ENCODE data around the gene SHMT1. TPM values are rescaled to one million over a fixed set of nuclear protein-coding genes. Genes with fewer than 3 reads are reported as not detected.

The SHMT1 gene
- total and polyA plus RNA-seq, 2 donors: 16.1 to 34.2 TPM

DNA sequence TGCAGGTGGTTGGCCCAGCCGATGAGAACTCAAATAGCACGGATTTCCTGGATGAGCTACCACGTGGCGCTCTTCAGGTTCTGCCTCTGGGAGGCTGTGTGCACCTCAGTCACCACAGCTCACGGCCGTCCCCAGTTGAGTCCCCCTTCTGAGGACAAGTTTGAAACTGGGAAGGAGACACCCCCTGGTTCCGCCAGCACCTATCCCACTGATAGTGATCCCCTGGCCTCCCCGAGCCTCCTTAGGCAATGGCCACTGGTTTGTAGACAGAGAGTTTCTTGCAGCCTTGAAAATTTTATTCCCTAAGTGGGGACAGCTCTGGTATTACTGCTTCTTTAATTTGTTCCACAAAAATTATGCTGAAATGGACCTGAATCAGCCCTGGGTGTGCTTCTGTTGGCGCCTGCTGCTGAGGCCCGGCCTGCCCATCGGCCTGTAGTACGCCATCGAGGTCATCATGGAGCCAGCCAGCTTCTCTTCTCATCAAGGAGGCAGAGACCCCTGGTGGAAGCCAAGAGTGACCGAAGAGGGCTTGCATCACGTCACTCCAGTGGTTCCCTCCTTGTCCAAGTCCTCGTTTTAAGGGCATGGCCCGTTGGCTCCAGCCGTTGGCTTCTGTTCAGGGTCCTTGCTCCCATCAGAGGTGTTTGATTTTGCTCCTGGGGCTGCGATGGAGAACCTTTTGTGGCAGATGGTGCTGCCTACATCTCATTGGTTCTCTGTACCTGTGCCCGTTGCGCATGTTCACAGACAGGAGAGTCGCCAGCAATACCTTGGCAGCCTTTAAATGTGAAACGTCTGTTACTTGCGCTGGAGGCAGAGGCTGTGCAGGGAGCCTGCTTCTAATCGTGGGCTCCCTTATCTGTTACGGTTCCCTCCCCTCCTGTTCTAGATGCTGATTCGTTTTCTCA is 39.0 kb downstream of the SHMT1 start:
- DNase-seq (ENCODE audit: low read depth in 6 of 9, low spot score in 9 of 9): no peak
- 98% methylated on average over 27 of the region's 27 CpGs for WGBS
- no peak overlapping the region for H3K4me3 ChIP-seq (ENCODE audit: low read length in 2 of 2)
- no peaks in the 10 kb centered on the region for H3K27me3 ChIP-seq (ENCODE audit: control insufficient read depth in 2 of 2, insufficient read depth in 1 of 2, low read length in 1 of 2)
- peaks cover 62 to 66% of the 10 kb centered on the region in 2 donors for H3K36me3 ChIP-seq (ENCODE audit: control insufficient read depth in 2 of 2, insufficient read depth in 2 of 2, low read length in 1 of 2)
- H3K4me1 ChIP-seq (ENCODE audit: control insufficient read depth in 2 of 2, insufficient read depth in 2 of 2, low read length in 2 of 2): peaks cover 3 to 4% of the 10 kb centered on the region in 2 donors
- no peak overlapping the region for H3K27ac ChIP-seq (ENCODE audit: low read depth in 1 of 2, low read length in 1 of 2)
- H3K9me3 ChIP-seq (ENCODE audit: control insufficient read depth in 2 of 2, insufficient read depth in 1 of 2, low read length in 1 of 2): no peaks in the 10 kb centered on the region

DNA sequence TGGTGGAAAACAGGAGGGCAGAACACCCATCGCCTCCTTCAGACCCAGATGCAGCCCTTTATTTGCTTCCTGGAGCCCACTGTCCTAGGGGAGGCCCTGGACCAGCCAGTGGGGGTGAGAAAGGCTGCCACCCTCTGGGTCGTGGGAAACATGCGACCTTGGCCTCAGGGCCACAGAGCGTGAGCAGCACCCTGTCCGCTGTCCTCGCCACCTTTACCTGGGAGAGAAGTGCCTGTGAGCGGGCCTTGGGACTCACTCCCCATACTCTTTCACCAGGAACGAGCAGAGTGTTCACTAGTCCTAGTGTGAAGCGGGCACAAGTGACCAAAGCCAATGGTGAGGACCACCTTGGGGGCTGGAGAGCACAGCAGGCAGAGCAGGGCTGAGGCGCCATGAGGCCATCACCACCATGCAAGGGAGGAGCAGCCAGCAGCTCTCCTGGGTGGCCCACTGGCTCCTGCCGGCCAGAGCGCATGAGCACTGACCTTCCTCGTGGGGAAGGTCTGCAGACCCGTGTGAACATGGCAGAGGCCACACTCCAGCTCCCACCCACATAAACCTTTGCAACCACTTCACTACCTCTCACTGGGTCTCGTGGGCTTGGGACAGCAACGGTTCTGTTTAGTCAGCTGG is 39.7 kb downstream of the SHMT1 start:
- peaks cover 61 to 64% of the 10 kb centered on the region in 2 donors for H3K36me3 ChIP-seq (ENCODE audit: control insufficient read depth in 2 of 2, insufficient read depth in 2 of 2, low read length in 1 of 2)
- H3K27me3 ChIP-seq (ENCODE audit: control insufficient read depth in 2 of 2, insufficient read depth in 1 of 2, low read length in 1 of 2): no peaks in the 10 kb centered on the region
- H3K9me3 ChIP-seq (ENCODE audit: control insufficient read depth in 2 of 2, insufficient read depth in 1 of 2, low read length in 1 of 2): no peaks in the 10 kb centered on the region
- 98% methylated on average over 16 of the region's 16 CpGs for WGBS
- H3K4me1 ChIP-seq (ENCODE audit: control insufficient read depth in 2 of 2, insufficient read depth in 2 of 2, low read length in 2 of 2): peaks cover 4 to 6% of the 10 kb centered on the region in 2 donors
- no peak overlapping the region for H3K27ac ChIP-seq (ENCODE audit: low read depth in 1 of 2, low read length in 1 of 2)
- DNase-seq (ENCODE audit: low read depth in 6 of 9, low spot score in 9 of 9): no peak
- H3K4me3 ChIP-seq (ENCODE audit: low read length in 2 of 2): no peak overlapping the region

DNA sequence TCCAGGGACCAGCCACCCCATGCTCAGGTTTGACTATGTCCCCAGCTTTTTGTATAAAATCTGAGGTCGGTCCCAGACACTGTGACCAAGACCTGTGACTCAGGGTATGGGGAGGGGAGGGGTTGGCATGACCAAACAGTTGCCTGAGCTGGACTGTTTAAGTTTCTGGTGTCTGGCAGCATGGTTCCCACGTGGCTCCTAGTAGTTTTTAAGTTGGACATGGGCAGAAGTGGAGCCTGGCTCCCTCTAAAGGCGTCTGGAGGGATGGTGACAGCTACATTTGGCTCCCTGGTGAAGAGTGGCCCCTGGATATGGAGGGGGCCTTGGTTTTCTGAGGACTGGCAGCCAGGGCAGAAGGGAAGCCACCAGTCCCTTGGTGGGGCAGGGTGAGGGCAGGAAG is 40.3 kb downstream of the SHMT1 start:
- H3K4me3 ChIP-seq (ENCODE audit: low read length in 2 of 2): no peak overlapping the region
- no peak for DNase-seq (ENCODE audit: low read depth in 6 of 9, low spot score in 9 of 9)
- peaks cover 57 to 61% of the 10 kb centered on the region in 2 donors for H3K36me3 ChIP-seq (ENCODE audit: control insufficient read depth in 2 of 2, insufficient read depth in 2 of 2, low read length in 1 of 2)
- H3K9me3 ChIP-seq (ENCODE audit: control insufficient read depth in 2 of 2, insufficient read depth in 1 of 2, low read length in 1 of 2): no peaks in the 10 kb centered on the region
- H3K27me3 ChIP-seq (ENCODE audit: control insufficient read depth in 2 of 2, insufficient read depth in 1 of 2, low read length in 1 of 2): no peaks in the 10 kb centered on the region
- 86% methylated on average over 3 of the region's 3 CpGs for WGBS
- H3K4me1 ChIP-seq (ENCODE audit: control insufficient read depth in 2 of 2, insufficient read depth in 2 of 2, low read length in 2 of 2): peaks cover 4 to 9% of the 10 kb centered on the region in 2 donors
- no peak overlapping the region for H3K27ac ChIP-seq (ENCODE audit: low read depth in 1 of 2, low read length in 1 of 2)

DNA sequence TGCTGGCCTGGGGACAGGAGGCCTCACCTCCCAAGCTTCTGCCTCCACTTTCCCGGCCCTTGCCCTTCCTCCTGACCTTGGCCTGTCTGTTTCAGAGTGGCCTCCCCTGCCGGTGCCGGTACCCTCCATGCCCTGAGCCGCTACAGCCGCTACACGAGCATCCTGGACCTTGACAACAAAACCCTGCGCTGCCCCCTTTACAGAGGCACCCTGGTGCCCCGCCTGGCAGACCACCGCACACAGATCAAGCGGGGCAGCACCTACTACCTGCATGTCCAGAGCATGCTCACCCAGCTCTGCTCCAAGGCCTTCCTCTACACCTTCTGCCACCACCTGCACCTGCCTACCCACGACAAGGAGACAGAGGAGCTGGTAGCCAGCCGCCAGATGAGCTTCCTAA is 40.8 kb downstream of the SHMT1 start:
- H3K4me3 ChIP-seq (ENCODE audit: low read length in 2 of 2): no peak overlapping the region
- H3K27me3 ChIP-seq (ENCODE audit: control insufficient read depth in 2 of 2, insufficient read depth in 1 of 2, low read length in 1 of 2): no peaks in the 10 kb centered on the region
- 98% methylated on average over 12 of the region's 12 CpGs for WGBS
- no peak overlapping the region for H3K27ac ChIP-seq (ENCODE audit: low read depth in 1 of 2, low read length in 1 of 2)
- no peak for DNase-seq (ENCODE audit: low read depth in 6 of 9, low spot score in 9 of 9)
- peaks cover 56 to 57% of the 10 kb centered on the region in 2 donors for H3K36me3 ChIP-seq (ENCODE audit: control insufficient read depth in 2 of 2, insufficient read depth in 2 of 2, low read length in 1 of 2)
- H3K4me1 ChIP-seq (ENCODE audit: control insufficient read depth in 2 of 2, insufficient read depth in 2 of 2, low read length in 2 of 2): peaks cover 4 to 14% of the 10 kb centered on the region in 2 donors
- no peaks in the 10 kb centered on the region for H3K9me3 ChIP-seq (ENCODE audit: control insufficient read depth in 2 of 2, insufficient read depth in 1 of 2, low read length in 1 of 2)

DNA sequence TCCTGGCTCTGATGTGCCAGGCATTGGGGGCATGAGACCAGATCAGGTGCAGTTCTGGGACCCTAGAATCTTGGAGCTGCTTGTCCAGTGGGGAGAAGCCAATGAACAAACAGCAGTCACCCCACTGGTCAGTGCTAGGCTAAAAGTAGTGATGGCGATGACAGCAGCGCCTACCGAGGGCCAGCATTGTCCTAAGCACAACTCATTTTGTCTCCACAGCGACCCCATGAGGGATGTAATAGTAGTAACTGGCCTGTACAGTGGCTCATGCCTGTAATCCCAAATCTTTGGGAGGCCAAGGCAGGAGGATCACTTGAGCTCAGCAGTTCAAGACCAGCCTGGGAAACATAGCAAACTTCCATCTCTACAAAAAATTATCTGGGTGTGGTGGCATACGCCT is 42.0 kb downstream of the SHMT1 start:
- 87% methylated on average over 5 of the region's 5 CpGs for WGBS
- DNase-seq (ENCODE audit: low read depth in 6 of 9, low spot score in 9 of 9): no peak
- Histone ChIP-seq H3K9me3 (ENCODE audit: control insufficient read depth in 2 of 2, insufficient read depth in 1 of 2, low read length in 1 of 2) (no peaks in the 10 kb centered on the region), H3K27me3 (ENCODE audit: control insufficient read depth in 2 of 2, insufficient read depth in 1 of 2, low read length in 1 of 2) (no peaks in the 10 kb centered on the region), H3K4me3 (ENCODE audit: low read length in 2 of 2) (no peak overlapping the region), H3K36me3 (ENCODE audit: control insufficient read depth in 2 of 2, insufficient read depth in 2 of 2, low read length in 1 of 2) (peaks cover 51 to 52% of the 10 kb centered on the region in 2 donors), H3K27ac (ENCODE audit: low read depth in 1 of 2, low read length in 1 of 2) (no peak overlapping the region), H3K4me1 (ENCODE audit: control insufficient read depth in 2 of 2, insufficient read depth in 2 of 2, low read length in 2 of 2) (peaks cover 7 to 25% of the 10 kb centered on the region in 2 donors)

DNA sequence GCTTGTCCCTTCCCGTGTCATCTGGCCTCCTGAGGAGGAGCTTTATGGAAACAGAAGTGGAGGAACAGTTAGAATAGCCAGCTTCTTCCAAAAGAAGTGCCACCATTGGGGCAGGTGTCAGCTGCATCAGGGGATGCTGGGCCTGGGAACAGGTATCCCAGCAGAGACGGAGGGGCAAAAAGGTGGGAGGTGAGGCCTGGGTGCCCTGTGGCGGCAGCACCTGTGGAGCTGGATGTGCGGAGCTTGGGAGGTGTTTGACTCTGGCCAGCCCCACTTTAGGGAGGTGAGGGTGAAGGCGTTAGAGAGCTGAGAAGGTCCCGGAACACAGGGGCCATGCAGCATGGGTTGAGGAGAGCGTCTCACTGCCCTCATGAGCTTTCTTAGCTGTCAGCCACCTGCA is 43.0 kb downstream of the SHMT1 start:
- H3K4me1 ChIP-seq (ENCODE audit: control insufficient read depth in 2 of 2, insufficient read depth in 2 of 2, low read length in 2 of 2): peaks cover 11 to 35% of the 10 kb centered on the region in 2 donors

DNA sequence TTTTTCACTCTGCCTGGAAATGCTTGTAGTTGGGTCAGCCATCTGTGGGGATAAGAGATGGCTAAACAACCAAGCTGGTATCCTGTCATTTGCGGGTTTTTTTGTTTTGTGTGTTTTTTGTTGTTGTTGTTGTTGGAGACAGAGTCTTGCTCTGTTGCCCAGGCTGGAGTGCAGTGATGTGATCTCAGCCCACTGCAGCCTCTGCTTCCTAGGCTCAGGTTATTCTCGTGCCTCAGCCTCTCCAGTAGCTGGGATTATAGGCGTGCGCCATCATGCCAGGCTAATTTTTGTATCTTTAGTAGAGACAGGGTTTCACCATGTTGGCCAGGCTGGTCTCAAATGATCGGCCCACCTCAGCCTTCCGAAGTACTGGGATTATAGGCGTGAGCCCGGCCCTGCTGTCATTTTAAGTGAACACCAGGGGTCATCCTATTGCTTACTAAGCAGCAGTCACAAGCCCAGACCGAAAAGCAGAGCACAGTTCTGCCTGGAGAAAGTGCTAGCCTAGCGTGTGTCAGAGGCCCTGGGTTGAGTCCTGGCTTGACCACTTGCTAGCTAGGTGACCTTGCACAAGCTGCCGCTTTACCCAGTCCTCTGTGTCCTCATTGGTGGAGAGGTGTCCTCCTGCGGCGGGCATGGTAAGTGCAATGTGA is 43.6 kb downstream of the SHMT1 start:
- H3K4me3 ChIP-seq (ENCODE audit: low read length in 2 of 2): no peak overlapping the region
- H3K4me1 ChIP-seq (ENCODE audit: control insufficient read depth in 2 of 2, insufficient read depth in 2 of 2, low read length in 2 of 2): peaks cover 11 to 35% of the 10 kb centered on the region in 2 donors
- no peak overlapping the region for H3K27ac ChIP-seq (ENCODE audit: low read depth in 1 of 2, low read length in 1 of 2)
- H3K27me3 ChIP-seq (ENCODE audit: control insufficient read depth in 2 of 2, insufficient read depth in 1 of 2, low read length in 1 of 2): no peaks in the 10 kb centered on the region
- WGBS: 95% methylated on average over 13 of the region's 13 CpGs
- H3K36me3 ChIP-seq (ENCODE audit: control insufficient read depth in 2 of 2, insufficient read depth in 2 of 2, low read length in 1 of 2): peaks cover 40 to 41% of the 10 kb centered on the region in 2 donors
- H3K9me3 ChIP-seq (ENCODE audit: control insufficient read depth in 2 of 2, insufficient read depth in 1 of 2, low read length in 1 of 2): peaks cover 0 to 5% of the 10 kb centered on the region in 2 donors
- DNase-seq (ENCODE audit: low read depth in 6 of 9, low spot score in 9 of 9): peak in 7 of 9 donors; percentile 5 to 46 (median 15)

More for the DNA sequence above, 43.0 kb downstream of the SHMT1 start:
- Histone ChIP-seq H3K27ac (ENCODE audit: low read depth in 1 of 2, low read length in 1 of 2) (no peak overlapping the region), H3K9me3 (ENCODE audit: control insufficient read depth in 2 of 2, insufficient read depth in 1 of 2, low read length in 1 of 2) (peaks cover 0 to 5% of the 10 kb centered on the region in 2 donors), H3K27me3 (ENCODE audit: control insufficient read depth in 2 of 2, insufficient read depth in 1 of 2, low read length in 1 of 2) (no peaks in the 10 kb centered on the region), H3K36me3 (ENCODE audit: control insufficient read depth in 2 of 2, insufficient read depth in 2 of 2, low read length in 1 of 2) (peaks cover 46% of the 10 kb centered on the region in 2 donors), H3K4me3 (ENCODE audit: low read length in 2 of 2) (no peak overlapping the region)
- DNase-seq (ENCODE audit: low read depth in 6 of 9, low spot score in 9 of 9): no peak
- WGBS: 96% methylated on average over 7 of the region's 7 CpGs

DNA sequence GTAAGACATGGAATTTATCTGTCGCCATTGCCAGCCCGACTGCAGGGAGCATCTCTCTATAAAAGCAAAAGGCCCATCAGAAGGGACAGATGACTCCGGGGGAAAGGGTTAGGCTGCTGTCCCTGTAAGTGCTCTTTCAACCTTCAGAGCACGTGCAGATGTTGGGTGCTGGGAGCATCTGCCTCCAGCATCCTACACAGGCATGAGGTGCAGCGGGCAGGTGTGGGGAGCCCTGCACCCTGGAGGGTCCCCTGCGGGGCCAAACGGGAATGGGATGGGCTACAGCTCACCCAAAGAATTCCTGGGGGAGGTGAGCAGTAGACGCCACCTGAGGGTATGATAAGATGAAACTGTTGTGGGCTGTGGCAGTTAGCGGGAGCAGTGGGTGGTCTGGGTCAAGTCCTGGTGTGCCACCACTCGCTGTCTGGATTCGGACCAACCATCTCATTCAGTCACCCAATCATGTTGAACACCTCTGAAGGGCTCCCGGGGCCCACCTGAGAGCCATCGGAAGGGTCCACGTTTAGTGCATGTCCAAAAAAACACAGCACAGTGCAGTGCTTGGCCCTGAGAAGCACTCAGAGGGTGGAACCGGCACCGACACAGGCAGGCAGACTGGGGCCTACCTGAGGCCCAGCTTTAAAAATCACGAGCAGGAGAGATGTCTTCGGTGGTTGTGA is 44.4 kb downstream of the SHMT1 start:
- peaks cover 14 to 37% of the 10 kb centered on the region in 2 donors for H3K4me1 ChIP-seq (ENCODE audit: control insufficient read depth in 2 of 2, insufficient read depth in 2 of 2, low read length in 2 of 2)
- peaks cover 32 to 33% of the 10 kb centered on the region in 2 donors for H3K36me3 ChIP-seq (ENCODE audit: control insufficient read depth in 2 of 2, insufficient read depth in 2 of 2, low read length in 1 of 2)
- WGBS: 96% methylated on average over 18 of the region's 18 CpGs
- H3K27me3 ChIP-seq (ENCODE audit: control insufficient read depth in 2 of 2, insufficient read depth in 1 of 2, low read length in 1 of 2): no peaks in the 10 kb centered on the region
- no peak for DNase-seq (ENCODE audit: low read depth in 6 of 9, low spot score in 9 of 9)
- H3K9me3 ChIP-seq (ENCODE audit: control insufficient read depth in 2 of 2, insufficient read depth in 1 of 2, low read length in 1 of 2): peaks cover 0 to 5% of the 10 kb centered on the region in 2 donors
- H3K4me3 ChIP-seq (ENCODE audit: low read length in 2 of 2): no peak overlapping the region
- H3K27ac ChIP-seq (ENCODE audit: low read depth in 1 of 2, low read length in 1 of 2): no peak overlapping the region
